Inflammatory macrophage (primary cell): ENCODE measurements around the gene DCLK1.

Experiments
- DNase-seq, 2 donors: peaks; one replicate each; pipeline ENCODE4 v3.0.0-alpha.2; 2020 to 2022

The DCLK1 gene

GRCh38 chr13:35780613-35781012 is 350.6 kb downstream of the DCLK1 start:
- no peak for DNase-seq

GRCh38 chr13:35771898-35772297 is 359.3 kb downstream of the DCLK1 start:
- no peak for DNase-seq

- DNase-seq, result no peak
These were observed 360.4 kb downstream of the DCLK1 start for GRCh38 chr13:35770756-35771297.

- no peak for DNase-seq
These were observed 361.4 kb downstream of the DCLK1 start for GRCh38 chr13:35769812-35770211.

- DNase-seq, result no peak
These were observed 362.6 kb downstream of the DCLK1 start for GRCh38 chr13:35768551-35768950.

- DNase-seq, result no peak
These were observed 363.1 kb downstream of the DCLK1 start for GRCh38 chr13:35768073-35768472.

- no peak for DNase-seq
These were observed 363.8 kb downstream of the DCLK1 start for GRCh38 chr13:35767256-35767976.

GRCh38 chr13:35766663-35767062 is 364.5 kb downstream of the DCLK1 start:
- no peak for DNase-seq

- DNase-seq, result no peak
These were observed 365.2 kb downstream of the DCLK1 start for GRCh38 chr13:35765941-35766340.

GRCh38 chr13:35765366-35765765 is 365.8 kb downstream of the DCLK1 start:
- no peak for DNase-seq

GRCh38 chr13:35764326-35765015 is 366.7 kb downstream of the DCLK1 start:
- no peak for DNase-seq

GRCh38 chr13:35763782-35764123 is 367.4 kb downstream of the DCLK1 start:
- DNase-seq, result no peak

- no peak for DNase-seq
These were observed 368.0 kb downstream of the DCLK1 start for GRCh38 chr13:35763060-35763781.

GRCh38 chr13:35761440-35762252 is 369.5 kb downstream of the DCLK1 start:
- DNase-seq, result no peak

GRCh38 chr13:35760735-35761281 is 370.4 kb downstream of the DCLK1 start:
- DNase-seq, result no peak

- no peak for DNase-seq
These were observed 383.6 kb downstream of the DCLK1 start for GRCh38 chr13:35747594-35747993.

GRCh38 chr13:35744566-35745178 is 386.5 kb downstream of the DCLK1 start:
- no peak for DNase-seq

GRCh38 chr13:35744144-35744543 is 387.0 kb downstream of the DCLK1 start:
- no peak for DNase-seq

- no peak for DNase-seq
These were observed 388.0 kb downstream of the DCLK1 start for GRCh38 chr13:35743165-35743564.

GRCh38 chr13:35741657-35742056 is 389.5 kb downstream of the DCLK1 start:
- DNase-seq, result no peak

- no peak for DNase-seq
These were observed 394.3 kb downstream of the DCLK1 start for GRCh38 chr13:35736876-35737275.

- DNase-seq, result no peak
These were observed 397.4 kb downstream of the DCLK1 start for GRCh38 chr13:35733827-35734226.
